HG03097 (cell line): ENCODE measurements around the gene PCDHA7.
"Not testable (repeated sequence)": the region's sequence is repeated elsewhere in the genome, so short reads cannot be mapped to it uniquely, and the experiment has no call there.

Experiments used
- ATAC-seq: cut with Tn5 transposase; IDR thresholded peaks from one replicate; pipeline ENCODE4 v1.9.1; 2021; ENCODE audit not compliant: unreplicated experiment, low FRiP score

PCDHA7 gene, protein sequence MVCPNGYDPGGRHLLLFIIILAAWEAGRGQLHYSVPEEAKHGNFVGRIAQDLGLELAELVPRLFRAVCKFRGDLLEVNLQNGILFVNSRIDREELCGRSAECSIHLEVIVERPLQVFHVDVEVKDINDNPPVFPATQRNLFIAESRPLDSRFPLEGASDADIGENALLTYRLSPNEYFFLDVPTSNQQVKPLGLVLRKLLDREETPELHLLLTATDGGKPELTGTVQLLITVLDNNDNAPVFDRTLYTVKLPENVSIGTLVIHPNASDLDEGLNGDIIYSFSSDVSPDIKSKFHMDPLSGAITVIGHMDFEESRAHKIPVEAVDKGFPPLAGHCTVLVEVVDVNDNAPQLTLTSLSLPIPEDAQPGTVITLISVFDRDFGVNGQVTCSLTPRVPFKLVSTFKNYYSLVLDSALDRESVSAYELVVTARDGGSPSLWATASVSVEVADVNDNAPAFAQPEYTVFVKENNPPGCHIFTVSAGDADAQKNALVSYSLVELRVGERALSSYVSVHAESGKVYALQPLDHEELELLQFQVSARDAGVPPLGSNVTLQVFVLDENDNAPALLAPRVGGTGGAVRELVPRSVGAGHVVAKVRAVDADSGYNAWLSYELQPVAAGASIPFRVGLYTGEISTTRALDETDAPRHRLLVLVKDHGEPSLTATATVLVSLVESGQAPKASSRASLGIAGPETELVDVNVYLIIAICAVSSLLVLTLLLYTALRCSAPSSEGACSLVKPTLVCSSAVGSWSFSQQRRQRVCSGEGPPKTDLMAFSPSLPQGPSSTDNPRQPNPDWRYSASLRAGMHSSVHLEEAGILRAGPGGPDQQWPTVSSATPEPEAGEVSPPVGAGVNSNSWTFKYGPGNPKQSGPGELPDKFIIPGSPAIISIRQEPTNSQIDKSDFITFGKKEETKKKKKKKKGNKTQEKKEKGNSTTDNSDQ

DNA sequence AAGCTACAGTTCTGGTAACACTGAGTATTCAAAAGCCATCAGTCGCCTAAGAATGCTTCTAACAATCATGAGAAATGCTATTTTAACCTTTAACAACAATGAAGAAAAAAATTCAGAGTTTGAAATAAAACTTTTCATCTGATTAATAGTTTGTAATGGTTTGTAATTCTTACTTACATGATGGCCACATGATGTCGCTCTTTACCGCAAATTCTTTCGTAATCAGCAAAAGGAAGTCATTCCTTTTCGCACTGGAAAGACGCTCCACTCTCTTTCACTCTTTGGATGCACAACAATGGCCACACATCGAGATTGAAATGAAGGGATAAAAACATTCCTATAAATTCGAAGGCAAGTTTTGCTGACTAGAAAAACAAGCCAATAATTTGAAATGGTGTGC is at the start of gene PCDHA7:
Gene PCDHA7, plus strand, starts transcription at position 277 of the 400 bp plus-strand sequence. Its CDS starts 115 bp downstream, at position 392.
- ATAC-seq = no peak

DNA sequence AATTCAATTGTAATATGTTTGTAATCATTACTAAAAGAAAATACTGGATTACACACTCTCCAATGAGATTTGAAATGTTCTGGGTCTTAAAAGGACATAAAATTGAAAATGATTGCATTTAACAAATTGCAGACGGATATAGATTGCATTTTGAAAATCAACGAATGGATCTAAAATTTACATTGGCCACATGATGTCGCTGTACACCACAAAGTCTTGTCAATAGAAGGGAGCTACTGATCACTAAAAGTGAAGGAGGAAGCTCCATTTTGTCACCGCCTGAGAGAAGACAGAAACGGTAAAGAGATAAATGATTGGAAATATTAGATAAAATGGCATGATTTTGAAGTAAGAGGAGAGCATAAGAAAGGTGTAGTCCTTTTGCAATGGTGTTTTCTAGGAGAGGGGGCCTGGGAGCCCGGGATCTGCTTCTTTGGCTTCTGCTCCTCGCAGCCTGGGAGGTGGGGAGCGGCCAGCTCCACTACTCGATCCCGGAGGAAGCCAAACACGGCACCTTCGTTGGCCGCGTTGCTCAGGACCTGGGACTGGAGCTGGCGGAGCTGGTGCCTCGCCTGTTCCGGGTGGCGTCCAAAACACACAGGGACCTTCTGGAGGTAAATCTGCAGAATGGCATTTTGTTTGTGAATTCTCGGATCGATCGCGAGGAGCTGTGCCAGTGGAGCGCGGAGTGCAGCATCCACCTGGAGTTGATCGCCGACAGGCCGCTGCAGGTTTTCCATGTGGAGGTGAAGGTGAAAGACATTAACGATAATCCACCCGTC is 48.0 kb upstream of the PCDHA7 start, which contains the start of gene PCDHA1:
Gene PCDHA1, plus strand, starts transcription at position 236 of the 782 bp plus-strand sequence.
- no peak for ATAC-seq

DNA sequence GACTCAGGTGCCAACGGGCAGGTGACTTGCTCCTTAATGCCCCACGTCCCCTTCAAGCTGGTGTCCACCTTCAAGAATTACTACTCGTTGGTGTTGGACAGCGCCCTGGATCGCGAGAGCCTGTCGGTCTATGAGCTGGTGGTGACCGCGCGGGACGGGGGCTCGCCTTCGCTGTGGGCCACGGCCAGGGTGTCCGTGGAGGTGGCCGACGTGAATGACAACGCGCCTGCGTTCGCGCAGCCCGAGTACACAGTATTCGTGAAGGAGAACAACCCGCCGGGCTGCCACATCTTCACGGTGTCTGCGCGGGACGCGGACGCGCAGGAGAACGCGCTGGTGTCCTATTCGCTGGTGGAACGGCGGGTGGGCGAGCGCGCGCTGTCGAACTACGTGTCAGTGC is 46.6 kb upstream of the PCDHA7 start:
- ATAC-seq = not testable (repeated sequence)

DNA sequence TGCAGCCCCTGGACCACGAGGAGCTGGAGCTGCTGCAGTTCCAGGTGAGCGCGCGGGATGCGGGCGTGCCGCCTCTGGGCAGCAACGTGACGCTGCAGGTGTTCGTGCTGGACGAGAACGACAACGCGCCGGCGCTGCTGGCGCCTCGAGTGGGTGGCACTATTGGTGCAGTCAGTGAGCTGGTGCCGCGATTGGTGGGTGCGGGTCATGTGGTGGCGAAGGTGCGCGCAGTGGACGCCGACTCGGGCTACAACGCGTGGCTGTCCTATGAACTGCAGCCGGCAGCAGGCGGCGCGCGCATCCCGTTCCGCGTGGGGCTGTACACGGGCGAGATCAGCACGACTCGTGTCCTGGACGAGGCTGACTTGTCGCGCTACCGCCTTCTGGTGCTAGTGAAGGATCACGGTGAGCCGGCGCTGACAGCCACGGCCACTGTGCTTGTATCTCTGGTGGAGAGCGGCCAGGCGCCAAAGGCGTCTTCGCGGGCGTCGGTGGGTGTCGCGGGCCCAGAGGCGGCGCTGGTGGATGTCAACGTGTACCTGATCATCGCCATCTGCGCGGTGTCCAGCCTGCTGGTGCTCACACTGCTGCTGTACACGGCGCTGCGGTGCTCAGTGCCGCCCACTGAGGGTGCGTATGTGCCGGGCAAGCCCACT is 46.1 kb upstream of the PCDHA7 start:
- not testable (repeated sequence) for ATAC-seq

DNA sequence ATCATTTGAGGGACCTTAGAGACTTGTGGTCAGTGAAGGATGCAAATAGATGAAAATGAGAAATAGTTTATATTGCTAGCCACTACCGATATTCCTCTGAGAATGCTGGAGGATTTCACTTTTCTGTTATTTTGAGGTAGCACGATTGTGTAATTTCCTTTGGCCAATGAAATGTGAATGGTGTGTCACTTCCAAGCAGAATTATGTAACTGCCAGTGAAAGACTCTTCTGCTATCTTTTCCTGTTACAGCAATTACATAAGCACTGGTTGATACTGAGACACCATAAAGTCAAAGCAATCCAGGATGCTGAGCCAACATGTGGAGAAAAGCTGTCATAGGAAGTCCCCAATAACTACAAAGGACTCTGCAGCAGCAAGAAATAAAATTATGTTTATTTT is 43.0 kb upstream of the PCDHA7 start:
- no peak for ATAC-seq

DNA sequence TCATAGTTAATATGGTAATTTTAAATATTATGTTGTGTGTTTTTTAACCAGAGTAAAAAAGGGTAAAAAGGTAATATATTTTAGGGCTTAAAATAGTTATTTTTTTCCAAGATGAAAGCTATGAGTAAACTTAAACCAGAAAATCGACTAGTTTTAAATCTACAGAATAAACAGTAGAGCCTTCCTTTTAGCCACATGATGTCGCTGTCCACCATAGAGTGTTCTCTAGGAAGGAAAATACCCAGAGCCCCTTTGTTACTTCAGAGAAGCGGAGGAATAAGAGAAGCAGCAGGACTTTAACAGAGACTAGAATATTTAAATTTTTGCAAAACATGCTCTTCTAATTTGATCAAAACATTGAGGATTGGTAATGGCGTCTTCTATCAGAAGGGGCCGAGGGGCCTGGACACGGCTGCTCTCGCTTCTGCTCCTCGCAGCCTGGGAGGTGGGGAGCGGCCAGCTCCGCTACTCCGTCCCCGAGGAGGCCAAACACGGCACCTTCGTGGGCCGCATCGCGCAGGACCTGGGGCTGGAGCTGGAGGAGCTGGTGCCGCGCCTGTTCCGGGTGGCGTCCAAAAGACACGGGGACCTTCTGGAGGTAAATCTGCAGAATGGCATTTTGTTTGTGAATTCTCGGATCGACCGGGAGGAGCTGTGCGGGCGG is 39.3 kb upstream of the PCDHA7 start, which contains the start of gene PCDHA2:
Gene PCDHA2, plus strand, starts transcription at position 258 of the 664 bp plus-strand sequence.
- ATAC-seq = no peak

DNA sequence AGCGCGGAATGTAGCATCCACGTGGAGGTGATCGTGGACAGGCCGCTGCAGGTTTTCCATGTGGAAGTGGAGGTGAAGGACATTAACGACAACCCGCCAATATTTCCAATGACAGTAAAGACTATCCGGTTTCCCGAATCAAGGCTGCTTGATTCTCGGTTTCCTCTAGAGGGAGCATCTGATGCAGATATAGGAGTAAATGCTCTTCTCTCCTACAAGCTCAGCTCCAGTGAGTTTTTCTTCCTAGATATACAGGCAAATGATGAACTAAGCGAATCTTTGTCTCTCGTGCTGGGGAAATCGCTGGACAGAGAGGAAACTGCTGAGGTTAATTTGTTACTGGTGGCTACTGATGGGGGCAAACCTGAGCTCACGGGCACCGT is 38.8 kb upstream of the PCDHA7 start:
- no peak for ATAC-seq

DNA sequence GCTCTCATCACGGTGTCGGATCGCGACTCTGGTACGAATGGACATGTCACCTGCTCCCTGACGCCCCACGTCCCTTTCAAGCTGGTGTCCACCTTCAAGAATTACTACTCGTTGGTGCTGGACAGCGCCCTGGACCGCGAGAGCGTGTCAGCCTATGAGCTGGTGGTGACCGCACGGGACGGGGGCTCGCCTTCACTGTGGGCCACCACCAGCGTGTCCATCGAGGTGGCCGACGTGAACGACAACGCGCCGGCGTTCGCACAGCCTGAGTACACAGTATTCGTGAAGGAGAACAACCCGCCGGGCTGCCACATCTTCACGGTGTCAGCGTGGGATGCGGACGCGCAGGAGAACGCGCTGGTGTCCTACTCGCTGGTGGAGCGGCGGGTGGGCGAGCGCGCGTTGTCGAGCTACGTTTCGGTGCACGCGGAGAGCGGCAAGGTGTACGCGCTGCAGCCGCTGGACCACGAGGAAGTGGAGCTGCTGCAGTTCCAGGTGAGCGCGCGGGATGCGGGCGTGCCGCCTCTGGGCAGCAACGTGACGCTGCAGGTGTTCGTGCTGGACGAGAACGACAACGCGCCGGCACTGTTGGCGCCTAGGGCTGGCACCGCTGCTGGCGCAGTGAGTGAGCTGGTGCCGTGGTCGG is 37.9 kb upstream of the PCDHA7 start:
- ATAC-seq = not testable (repeated sequence)

DNA sequence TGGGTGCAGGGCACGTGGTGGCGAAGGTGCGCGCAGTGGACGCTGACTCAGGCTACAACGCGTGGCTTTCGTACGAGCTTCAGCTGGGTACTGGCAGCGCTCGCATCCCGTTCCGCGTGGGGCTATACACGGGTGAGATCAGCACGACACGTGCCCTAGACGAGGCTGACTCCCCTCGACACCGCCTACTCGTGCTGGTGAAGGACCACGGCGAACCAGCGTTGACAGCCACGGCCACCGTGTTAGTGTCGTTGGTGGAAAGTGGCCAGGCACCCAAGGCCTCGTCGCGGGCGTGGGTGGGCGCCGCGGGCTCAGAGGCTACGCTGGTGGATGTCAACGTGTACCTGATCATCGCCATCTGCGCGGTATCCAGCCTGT is 37.4 kb upstream of the PCDHA7 start:
- no peak for ATAC-seq

DNA sequence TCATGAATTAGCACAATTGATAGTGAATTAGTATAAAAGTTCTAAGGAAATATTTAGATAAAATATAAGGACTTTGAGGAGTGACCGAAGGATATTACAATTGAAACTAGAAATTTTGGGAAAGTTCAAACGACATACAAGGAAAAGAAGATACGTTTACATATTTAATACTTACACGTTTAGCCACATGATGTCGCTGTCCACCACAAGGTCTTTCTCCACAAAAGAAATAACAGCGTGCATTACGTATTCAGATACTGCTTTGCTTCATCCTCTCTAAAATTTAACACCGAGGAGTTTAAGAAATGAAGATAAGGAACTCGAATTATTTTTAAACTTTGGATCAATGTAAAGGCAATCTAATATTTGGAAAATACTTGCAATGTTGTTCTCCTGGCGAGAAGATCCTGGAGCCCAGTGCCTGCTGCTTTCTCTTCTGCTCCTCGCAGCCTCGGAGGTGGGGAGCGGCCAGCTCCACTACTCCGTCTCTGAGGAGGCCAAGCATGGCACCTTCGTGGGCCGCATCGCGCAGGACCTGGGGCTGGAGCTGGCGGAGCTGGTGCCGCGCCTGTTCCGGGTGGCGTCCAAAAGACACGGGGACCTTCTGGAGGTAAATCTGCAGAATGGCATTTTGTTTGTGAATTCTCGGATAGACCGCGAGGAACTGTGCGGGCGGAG is 33.1 kb upstream of the PCDHA7 start, which contains the start of gene PCDHA3:
Gene PCDHA3, plus strand, starts transcription at position 242 of the 678 bp plus-strand sequence.
- no peak for ATAC-seq

DNA sequence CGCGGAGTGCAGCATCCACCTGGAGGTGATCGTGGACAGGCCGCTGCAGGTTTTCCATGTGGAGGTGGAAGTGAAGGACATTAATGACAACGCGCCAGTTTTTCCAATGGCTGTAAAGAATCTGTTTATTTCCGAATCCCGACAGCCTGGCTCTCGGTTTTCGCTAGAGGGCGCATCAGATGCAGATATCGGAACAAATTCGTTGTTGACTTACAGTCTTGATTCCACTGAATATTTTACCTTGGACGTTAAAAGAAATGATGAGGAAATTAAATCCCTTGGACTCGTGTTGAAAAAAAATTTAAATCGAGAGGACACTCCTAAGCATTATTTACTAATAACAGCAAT is 32.6 kb upstream of the PCDHA7 start:
- no peak for ATAC-seq

DNA sequence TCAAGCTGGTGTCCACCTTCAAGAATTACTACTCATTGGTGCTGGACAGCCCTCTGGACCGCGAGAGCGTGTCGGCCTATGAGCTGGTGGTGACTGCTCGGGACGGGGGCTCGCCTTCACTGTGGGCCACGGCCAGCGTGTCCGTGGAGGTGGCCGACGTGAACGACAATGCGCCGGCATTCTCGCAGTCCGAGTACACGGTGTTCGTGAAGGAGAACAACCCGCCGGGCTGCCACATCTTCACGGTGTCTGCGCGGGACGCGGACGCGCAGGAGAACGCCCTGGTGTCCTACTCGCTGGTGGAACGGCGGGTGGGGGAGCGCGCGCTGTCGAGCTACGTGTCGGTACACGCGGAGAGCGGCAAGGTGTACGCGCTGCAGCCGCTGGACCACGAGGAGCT is 31.7 kb upstream of the PCDHA7 start:
- ATAC-seq = not testable (repeated sequence)

DNA sequence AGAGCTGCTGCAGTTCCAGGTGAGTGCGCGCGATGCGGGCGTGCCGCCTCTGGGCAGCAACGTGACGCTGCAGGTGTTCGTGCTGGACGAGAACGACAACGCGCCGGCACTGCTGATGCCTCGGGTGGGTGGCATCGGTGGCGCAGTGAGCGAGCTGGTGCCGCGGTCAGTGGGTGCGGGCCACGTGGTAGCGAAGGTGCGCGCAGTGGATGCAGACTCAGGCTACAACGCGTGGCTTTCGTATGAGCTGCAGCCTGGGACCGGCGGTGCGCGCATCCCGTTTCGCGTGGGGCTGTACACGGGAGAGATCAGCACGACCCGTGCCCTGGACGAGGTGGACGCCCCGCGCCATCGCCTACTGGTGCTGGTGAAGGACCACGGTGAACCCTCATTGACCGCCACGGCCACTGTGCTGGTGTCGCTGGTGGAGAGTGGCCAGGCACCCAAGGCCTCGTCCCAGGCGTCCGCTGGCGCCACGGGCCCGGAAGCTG is 31.2 kb upstream of the PCDHA7 start:
- ATAC-seq = no peak

DNA sequence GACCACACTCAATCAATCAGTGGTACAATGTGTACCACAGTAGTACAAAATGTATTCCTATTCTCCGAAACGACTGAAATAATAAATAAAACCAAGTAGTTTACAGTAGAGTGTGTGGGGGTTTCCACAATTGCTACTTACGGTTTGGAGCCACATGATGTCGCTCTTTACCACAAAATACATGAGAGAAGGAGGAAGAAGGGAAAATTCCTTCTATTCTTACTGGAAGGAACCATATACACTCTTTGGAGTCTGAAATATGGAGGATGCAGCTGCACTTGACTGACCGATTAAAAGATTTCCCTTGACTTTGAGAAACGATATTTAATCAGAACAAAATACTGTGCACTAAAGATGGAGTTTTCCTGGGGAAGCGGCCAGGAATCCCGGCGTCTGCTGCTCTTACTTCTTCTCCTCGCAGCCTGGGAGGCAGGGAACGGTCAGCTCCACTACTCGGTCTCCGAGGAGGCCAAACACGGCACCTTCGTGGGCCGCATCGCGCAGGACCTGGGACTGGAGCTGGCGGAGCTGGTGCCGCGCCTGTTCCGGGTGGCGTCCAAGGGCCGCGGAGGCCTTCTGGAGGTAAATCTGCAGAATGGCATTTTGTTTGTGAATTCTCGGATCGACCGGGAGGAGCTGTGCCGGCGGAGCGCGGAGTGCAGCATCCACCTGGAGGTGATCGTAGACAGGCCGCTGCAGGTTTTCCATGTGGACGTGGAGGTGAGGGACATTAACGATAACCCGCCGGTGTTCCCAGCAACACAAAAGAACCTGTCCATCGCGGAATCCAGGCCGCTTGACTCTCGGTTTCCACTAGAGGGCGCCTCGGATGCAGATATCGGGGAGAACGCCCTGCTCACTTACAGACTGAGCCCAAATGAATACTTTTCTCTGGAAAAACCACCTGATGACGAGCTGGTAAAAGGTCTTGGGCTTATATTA is 27.0 kb upstream of the PCDHA7 start, which contains the start of gene PCDHA4:
Gene PCDHA4, plus strand, starts transcription at position 235 of the 942 bp plus-strand sequence.
- ATAC-seq = no peak

DNA sequence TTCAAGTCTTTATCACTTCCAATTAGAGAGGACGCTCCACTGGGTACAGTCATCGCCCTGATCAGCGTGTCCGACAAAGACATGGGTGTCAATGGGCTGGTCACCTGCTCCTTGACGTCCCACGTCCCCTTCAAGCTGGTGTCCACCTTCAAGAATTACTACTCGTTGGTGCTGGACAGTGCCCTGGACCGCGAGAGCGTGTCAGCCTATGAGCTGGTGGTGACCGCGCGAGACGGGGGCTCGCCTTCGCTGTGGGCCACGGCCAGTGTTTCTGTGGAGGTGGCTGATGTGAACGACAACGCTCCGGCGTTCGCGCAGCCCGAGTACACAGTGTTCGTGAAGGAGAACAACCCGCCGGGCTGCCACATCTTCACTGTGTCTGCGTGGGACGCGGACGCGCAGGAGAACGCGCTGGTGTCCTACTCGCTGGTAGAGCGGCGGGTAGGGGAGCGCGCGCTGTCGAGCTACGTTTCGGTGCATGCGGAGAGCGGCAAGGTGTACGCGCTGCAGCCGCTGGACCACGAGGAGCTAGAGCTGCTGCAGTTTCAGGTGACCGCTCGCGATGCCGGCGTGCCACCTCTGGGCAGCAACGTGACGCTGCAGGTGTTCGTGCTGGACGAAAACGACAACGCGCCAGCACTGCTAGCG is 25.7 kb upstream of the PCDHA7 start:
- not testable (repeated sequence) for ATAC-seq

DNA sequence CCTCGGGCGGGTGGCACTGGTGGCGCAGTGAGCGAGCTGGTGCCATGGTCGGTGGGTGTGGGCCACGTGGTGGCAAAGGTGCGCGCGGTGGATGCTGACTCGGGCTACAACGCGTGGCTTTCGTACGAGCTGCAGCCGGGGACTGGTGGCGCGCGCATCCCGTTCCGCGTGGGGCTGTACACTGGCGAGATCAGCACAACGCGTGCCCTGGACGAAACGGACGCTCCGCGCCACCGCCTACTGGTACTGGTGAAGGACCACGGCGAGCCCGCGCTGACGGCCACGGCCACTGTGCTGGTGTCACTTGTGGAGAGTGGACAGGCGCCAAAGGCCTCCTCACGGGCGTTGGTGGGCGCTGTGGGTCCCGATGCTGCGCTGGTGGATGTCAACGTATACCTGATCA is 25.2 kb upstream of the PCDHA7 start:
- ATAC-seq = no peak
